Fibroblast of upper back skin (primary cell): Measurements from ENCODE around the gene ARL6IP4.

ENCODE experiments used
- DNase-seq: peaks from one replicate; pipeline ENCODE4 v3.0.0-alpha.2; 2013

The ARL6IP4 gene

DNA sequence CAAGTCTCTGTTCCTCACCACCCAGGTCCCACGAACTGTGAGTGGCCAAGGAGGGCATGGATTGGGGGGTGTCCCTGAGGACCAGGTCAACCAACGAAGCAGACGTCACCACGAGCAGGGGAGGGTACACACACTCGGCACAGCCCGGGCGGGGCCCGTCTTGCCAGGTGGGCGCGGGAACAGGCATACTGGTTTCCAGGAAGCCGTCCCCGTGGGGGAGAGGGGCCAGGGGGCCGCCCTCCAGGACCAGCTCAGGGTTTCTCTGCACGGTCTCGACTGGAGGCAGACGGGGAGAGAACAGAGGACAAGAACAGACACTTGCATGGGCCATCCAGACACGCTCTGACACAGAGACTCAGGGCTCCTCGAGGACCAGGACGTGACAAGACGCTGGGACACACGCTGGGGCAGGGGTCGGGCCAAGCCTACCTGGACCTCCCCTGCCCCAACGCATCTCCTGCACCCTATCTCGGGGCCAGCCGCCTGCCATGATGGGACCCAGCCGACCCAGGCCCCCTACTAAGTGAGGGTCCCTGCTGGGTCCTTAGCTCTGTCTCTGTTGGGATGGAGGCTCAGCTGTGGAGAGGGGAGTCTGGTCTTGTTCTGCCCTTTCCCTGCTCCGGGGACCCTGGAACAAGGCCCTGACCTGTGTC is 11.3 kb downstream of the ARL6IP4 start:
- DNase-seq: no peak

DNA sequence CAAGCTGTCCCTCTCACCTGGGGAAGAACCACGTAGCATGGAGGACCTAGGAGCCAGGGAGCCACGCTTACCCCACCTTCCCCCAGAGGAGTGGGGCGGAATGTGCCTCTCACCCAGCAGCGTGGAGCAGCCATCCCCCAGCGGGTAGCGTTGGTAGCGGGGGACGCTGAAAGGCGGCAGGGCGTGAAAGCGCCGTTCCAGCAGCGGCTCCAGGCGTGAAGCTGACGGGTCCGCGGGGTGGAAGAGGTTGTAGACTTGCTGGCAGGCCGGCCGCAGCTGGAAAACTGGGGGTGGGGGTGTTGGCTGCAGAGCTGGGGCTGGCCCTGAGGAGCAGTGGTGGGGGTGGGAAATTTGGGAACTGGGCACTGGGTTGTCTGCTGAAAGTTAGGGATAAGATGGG is 11.9 kb downstream of the ARL6IP4 start:
- DNase-seq: no peak

DNA sequence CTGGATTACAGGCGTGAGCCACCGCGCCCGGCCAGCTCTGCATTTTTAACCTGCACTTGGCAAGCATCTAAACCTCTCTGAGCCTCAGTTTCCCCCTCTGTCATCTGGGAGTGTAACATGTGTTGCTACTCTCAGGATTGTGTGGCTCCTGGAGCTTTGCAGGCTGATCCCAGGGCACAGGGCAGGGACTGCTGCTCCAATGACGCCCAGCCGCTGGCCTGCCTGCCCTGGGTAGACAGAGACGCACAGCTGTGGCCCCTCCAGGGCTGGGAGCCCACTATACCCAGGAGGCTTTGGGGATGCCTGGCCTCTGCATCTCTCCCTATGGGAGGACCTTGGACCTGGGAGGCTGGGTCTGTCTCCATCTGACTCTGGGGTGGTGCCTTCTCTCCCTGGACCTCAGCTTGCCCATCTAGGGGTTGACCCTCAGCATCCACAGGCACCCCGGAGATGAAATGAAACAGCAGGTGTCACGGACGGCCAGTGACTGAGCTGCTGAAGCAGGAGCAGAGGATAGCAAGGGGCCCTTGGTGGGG is 13.7 kb downstream of the ARL6IP4 start:
- DNase-seq: no peak

DNA sequence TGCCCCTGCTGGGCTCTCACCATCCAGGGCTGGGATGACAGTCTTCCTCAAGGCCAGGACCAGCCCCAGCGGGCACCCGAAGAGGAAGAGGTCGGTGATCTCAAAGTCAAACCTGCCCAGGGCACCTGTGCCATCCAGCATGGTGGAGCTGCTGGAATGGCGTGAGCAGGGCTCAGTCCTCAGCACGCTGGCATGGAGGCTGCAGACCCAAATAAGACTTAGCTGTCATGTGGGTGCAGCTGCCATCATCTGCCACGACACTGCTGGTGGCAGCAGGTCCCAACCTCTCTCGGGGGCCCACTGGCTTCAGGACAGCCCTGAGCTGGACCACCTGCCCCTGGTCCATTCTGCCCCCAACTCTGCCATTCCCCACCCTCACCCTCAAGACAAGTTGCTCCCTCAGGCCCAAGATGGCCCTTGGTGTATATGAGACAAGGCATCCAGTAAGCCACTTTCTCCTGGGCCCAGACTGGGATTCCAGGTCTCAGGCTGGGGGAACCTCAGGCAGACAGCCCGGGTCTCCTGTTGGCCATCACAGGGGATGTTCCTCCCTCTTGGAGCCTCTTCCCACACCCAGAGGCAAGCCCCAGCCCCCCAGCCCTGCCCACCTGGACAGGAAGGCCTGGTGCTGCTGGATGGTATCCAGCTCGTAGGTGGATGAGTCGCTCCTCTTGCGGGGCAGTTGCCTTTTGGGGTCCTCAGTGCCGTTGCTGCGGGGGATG is 14.5 kb downstream of the ARL6IP4 start:
- DNase-seq: no peak

- DNase-seq: no peak
These were observed 15.2 kb downstream of the ARL6IP4 start for GRCh38 chr12:122995503-122996187.

DNA sequence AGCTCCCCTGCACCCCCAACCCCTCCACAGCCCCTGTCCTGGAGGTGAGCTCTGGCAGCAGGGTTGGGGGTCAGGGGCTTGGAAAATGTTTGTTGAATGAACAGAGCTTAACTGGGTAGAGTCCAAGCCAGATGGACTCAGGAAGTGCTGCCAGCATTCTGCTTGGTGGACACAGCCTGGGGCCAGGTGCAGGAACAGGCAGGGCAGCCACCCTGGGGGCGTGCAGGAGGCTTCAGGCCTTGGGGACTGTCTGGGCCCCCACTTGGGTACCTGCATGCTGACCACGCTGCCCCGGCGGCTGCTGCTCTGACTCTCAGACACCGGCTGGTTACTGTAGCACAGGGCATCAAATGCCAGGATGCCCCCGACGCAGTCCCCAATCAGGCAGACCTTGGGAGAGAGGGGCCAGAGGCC is 15.7 kb downstream of the ARL6IP4 start:
- no peak for DNase-seq

DNA sequence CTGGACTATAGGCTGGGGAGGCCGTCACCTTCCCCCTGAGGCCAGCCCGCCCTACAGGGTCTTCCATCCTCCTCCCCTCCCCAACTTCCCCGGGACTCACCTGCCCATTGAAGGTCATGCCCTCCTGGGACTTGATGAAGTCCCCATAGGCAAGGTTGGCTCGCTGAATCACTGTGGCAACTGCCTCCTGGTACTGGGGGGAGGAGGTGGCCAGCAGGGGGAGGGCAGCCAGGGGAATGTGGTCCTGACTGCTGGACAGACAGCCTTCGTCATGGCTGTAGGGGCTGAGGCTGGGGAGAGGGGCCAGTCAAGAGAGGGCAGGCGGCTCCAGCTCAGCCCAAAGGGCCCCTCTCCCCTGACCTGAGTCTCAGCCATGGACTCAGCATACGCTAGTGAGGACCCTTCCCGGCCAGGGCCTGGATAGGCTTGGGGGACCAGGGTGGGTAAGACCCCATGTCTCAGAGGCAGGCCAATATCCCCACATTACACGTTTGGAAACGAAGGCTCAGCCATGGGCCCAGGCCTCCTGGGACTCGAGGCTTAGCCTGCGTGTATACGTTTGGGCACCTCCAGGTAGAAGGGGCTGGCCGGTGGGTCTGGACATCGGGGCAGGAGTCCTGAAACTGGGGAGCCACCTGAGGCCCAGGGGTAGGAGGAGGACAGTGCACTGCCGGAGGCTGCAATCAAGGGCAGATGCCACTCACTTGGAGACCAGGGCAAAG is 16.3 kb downstream of the ARL6IP4 start:
- DNase-seq: no peak

DNA sequence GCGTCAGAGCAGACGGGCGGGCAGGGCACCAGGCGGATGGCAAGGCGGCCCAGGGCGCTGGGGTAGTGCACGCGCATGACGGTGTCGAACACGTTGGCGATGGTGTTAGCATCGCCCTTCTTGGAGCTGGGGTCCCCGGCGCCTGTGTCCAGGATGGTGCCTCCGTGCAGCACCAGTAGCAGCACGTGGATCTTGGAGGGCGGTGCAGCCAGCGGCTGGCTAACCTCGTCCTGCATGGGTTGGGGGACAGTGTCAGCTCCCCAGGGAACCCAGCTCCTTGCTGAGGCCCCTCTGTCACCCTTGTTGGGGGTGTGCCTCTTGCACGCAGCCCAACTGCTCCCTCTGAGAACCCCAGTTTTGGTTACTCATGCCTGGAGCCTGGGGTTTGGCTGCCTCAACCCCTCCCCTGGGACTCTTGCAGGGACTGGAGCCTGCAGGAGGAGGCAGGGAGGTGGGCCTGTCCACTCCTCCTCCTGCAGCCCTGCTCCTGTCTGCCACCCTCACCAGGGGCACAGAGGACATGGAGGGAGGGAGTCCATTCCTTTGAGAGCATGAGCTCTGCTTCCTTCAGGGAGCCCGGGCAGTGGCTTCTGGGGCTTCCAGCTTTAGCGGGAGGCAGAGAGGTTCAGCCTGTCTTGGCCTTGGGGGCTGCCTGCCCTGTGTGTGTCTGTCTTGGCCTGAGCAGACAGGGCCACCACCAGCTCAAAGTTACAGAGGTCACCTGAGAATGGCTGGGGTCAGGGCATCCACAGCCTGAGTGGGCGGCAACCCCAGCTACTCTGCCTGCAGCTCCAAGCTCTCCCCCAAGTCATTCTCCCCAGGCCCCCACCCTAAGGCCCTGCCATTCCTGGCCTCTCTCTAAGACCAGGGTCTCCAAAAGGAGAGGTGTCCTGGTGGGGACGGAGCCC is 17.1 kb downstream of the ARL6IP4 start:
- no peak for DNase-seq

GRCh38 chr12:122998316-122998715 is 17.8 kb downstream of the ARL6IP4 start:
- DNase-seq: no peak

- no peak for DNase-seq
These were observed 18.9 kb downstream of the ARL6IP4 start for GRCh38 chr12:122999196-122999946.

- DNase-seq: no peak
These were observed 19.5 kb downstream of the ARL6IP4 start for GRCh38 chr12:122999986-123000420.

- DNase-seq: no peak
These were observed 20.1 kb downstream of the ARL6IP4 start for GRCh38 chr12:123000578-123000977.

DNA sequence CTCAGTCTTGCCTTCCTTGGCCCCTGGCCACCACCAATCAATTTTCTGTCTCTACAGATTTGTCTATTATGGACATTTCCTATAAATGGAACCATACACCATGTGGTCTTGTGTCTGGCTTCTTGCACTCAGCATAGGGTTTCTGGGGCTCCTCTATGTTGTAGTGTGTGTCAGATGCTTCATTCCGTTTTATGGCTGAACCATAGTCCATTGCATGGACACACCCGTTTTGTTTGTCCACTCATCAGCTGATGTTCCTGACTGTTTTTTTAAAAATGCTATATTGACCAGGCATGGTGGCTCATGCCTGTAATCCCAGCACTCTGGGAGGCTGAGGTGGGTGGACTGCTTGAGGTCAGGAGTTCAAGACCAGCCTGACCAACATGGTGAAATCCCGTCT is 21.0 kb downstream of the ARL6IP4 start:
- DNase-seq: no peak

GRCh38 chr12:123003257-123003656 is 22.8 kb downstream of the ARL6IP4 start:
- no peak for DNase-seq

DNA sequence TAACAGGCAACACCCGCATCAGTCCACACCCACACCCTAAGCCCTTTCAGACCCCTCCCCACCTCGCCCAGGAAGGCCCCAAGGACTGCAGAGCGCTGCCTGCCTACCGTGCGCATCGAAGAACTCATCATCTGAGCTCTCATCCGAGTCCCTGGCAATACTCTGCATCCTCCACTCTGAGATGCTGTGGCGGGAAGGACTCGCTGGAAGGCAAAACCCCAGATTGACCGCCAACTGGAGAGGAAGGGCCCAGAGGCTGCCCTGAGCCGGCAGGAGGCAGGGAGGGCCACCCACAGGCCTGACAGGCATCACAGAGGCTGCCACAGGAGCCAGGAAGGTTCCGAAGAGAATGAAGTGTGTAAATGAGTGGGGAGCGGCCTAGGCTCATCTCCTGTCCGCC is 23.8 kb downstream of the ARL6IP4 start:
- DNase-seq: no peak

DNA sequence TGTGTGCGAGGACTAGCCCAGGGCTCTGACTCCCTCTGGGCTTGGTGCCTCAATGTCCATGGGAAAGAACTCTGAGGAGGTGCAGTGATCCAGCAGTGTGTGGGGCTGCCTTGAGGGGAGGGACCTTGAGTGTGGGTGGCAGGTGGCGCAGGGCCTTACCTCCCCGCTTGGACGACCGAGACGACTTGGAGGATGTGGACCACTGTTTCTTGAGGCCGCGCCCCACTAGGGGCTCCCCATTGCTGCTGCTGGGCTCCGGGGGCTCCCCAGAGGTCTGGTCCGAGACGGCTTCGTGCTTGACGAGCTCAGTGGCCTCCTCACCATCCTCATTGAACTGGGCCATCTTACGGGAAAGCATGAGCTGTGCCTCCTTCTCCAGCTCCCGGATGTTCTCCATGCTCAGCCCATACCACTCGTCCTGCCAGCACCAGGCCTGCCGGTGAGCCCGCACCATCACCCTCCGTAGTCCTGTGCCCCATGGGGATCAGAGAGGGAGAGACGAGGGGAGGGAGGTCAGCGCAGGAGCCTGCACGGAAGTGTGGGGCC is 24.7 kb downstream of the ARL6IP4 start:
- no peak for DNase-seq

- peak; percentile 15 for DNase-seq
These were observed 26.5 kb downstream of the ARL6IP4 start for GRCh38 chr12:123006977-123007376.

DNA sequence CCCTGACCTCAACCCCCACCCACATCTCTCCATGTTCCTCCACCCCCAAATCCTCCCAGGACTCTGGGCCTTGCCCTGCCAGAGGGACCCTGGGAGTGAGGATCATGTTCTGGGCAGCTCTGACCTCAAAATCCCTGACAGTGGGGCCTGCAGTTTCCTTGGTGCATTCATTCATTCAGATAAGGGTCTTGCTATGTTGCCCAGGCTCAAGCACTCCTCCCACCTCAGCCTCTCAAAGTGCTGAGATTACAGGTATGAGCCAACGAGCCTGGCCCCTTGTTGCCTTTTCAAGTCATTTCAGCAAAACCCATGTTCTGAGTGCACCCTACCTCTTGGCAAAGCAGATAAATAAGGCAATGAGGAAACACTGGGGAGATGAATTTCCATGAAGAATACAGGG is 29.6 kb downstream of the ARL6IP4 start:
- DNase-seq: no peak

- DNase-seq: no peak
These were observed 30.2 kb downstream of the ARL6IP4 start for GRCh38 chr12:123010681-123011080.

GRCh38 chr12:123011701-123012100 is 31.2 kb downstream of the ARL6IP4 start:
- DNase-seq: no peak
